ENCODE measurements around the gene MTG1.

DNA sequence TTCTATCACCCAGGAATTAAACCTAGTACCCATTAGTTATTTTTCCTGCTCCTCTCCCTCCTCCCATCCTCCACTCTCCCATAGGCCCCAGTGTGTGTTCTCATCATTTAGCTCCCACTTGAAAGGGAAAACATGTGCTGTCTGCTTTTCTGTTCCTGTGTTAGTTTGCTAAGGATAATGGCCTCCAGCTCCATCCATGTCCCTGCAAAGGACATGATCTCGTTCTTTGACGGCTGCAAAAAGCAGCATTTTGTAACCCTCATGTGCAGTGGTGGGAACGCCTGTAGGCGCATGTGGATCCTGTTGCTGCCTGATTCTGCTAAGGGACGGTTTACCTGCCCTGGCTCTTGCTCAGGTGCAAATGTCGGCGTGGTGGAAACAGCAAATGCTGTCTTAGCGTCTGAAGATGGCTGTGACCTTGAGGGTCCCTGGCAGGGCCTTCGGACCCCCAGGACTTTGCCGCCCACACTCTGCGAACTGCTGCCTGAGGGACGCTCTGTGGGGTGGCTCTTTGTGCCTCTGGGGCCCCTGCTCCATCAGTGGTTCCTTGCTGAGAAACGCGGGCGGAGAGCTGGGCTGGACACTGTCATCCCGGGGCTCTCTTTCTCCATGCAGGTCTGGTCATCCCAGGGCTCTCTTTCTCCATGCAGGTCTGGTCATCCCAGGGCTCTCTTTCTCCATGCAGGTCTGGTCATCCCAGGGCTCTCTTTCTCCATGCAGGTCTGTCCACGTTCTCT is 5.6 kb upstream of the MTG1 start:
- no peak for TF ChIP-seq POLR2A (IDR thresholded peaks at IDR 0.05; ENCODE audit: low read depth, low read length)
- TF ChIP-seq POLR2AphosphoS5 (IDR thresholded peaks at IDR 0.05; ENCODE audit: low read depth, low read length): no peak; the same call in 1 of the 2 replicates
- no peak for TF ChIP-seq TAF1 (IDR thresholded peaks at IDR 0.05; ENCODE audit: borderline replicate concordance, low read depth, low read length)

Measured in GM12892 (cell line).